ENCODE results near the gene CYTH4.

Gene CYTH4

DNA sequence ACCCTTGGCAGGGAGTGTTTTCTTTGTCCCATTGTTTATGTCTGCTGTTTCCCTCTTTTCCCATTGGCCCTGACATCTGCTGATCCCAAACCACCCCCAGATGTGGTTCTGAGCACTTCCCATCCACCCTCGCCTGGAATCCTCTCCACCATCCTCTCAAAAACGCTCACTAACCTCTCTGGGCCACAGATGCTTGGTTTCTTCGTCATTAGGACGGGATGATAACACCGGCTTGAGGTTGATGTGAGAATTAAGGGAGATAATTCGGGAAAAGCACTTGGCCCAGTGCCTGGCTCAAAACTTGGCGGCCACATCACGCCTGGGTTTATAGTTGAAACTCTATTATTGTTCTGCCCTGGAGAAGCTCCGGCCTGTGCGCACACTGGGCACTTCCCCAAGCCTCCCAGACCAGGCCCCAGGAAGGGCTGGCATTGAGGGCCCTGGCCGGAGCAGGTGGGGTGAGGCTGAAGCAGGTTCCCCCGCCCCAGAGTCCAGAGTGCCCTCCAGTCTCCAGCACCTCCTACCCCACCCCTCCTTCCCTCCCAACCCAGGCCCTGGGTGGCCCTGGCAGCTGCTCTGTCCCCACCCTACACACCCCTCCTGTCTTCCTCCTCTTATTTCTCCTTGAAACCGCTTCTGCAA, 63.7 kb downstream of the CYTH4 start:
- no peak for DNase-seq (ENCODE audit: low read depth)

DNA sequence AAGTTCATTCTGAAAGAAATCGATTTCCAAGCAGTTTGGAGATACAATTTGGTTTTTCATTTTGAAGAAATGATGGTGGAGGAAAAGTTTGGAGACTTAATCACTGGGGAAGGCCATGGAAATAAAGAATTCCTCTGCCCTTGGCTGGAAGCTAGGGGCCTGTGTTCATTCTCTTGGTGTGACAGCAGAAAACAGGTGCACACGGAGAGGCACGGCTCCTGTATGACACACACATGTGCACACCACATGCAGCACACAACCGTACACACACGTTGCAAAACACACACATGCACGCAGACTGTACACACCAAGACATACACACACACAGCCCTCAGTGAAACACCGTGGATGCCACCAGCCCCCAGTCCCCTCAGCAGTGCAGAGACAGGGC, 64.2 kb downstream of the CYTH4 start:
- DNase-seq (ENCODE audit: low read depth): no peak

DNA sequence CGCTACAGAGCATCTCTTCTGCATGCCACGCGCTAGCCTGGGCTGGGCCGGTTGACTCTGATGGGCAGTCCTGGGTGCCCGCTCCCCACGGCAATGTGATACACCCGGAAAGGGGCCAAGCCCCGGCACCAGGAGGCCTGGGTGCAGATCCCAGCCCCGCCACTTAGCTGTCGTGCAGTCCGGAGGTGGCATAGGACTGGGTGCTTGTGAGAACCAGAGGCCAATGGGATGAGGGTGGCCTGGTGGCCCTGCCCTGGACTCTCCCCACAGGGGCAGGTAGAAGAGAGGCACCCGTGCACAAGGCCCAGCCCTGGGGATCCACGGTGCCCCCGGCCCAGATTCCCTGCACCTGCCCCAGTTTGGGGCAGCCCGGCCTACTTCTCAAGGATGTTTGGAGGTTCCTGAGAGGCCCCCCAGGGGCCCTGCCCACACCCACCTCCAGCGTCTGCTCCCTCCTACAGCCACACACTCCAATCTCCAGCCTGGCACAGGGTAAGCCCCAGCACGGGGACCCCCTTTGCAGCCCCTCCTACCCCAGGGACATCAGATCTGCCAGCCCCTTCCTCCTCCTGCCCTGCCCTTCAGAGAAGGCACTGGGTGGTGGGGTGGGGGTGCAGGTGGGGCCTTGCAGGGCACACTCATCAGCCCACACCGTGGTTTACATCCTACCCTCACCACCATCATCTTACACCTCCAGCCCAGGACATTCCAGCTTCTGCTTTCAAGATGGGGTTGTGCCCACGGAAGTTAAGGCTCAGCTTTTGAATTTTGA, 66.9 kb downstream of the CYTH4 start:
- no peak for DNase-seq (ENCODE audit: low read depth)

DNA sequence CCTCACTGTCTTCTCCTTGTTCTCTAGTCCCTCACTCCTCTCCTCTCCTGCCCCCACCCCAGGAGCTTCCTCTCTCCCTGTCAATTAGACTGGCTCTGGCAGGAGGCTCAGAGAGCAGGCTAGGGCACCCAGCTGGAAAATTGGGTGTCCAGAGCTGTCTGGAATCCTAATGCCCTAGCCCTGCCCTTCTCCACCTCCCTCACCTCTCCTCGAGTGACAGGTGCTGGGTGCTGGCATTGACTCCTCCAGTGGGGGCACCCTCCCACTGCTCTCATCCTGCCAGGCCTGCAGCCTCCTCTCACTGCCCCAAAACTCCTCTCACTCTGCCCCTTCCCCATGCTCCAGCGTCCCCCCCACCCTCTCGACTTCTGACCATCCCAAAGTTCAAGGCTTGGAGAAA, 68.9 kb downstream of the CYTH4 start:
- no peak for DNase-seq (ENCODE audit: low read depth)

DNA sequence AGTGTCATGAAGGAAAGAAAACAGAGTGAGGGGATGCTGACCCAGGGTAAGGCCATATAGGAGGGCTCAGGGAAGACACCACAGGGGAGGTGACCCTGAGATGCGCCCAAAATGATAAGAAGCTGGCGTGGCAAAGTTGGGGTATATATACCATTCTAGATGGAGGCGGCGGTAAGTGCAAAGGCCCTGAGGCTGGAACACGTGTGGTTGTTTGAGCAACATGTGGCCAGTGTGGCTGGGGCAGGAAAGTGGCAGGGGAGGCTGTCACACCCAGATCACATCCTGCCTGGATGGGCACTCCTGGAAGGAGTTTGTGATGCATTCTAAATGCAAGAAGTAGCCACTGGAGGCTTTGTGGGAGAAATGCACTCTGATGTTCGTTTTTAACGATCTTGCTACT, 70.2 kb downstream of the CYTH4 start:
- DNase-seq (ENCODE audit: low read depth): no peak

DNA sequence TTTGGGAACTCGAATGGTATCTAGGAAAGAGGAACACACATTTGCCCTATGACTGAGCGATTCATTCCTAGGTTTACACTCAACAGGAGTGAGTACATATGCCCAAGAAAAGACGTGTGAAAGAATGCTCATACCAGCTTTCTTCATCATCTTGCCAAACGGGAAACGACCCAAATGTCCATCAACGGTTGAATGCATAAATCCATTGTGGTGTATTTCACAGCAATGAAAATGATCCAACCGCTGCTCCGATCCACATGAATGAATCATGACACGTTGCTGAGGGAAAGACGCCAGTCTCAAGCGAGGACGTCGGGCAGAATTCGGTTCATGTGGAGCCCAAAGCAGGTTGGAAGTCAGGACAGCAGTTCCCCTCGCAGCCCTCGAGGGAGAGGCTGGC, 71.5 kb downstream of the CYTH4 start:
- DNase-seq (ENCODE audit: low read depth): no peak

DNA sequence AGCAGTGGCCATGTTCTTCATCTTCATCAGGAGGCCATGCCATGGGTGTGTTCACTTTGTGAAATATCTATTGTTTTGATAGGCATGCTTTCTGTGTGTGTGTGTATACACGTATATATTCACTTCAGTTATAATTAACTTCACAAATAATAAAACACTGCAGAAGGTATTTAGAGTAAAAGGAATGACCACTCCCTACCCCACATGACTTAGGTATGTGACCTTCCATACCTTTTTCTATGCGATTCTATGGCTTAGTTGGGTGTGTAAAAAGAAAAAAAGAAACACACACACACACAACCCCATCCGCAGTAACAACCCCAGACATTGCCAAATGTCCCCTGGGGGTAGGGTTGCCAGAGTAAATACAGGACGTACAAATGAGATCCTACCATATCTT, 72.0 kb downstream of the CYTH4 start:
- no peak for DNase-seq (ENCODE audit: low read depth)

DNA sequence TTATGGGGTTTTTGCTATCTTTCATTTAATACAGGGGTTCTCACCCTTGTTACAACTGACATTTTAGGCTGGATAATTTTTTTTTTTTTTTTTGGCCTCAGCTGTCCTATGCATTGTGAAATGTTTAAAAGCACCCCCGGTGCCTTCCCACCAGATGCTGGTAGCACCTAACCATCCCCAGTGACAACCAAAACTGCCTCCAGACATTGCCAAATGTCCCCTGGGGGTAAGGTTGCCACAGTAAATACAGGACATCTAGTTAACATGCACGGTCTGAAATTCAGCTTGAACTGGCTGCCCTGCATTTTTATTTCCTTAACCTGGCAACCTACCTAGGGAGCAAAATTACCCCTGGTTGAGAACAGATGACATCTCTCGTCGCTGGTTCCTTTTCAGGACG, 72.4 kb downstream of the CYTH4 start:
- no peak for DNase-seq (ENCODE audit: low read depth)

DNA sequence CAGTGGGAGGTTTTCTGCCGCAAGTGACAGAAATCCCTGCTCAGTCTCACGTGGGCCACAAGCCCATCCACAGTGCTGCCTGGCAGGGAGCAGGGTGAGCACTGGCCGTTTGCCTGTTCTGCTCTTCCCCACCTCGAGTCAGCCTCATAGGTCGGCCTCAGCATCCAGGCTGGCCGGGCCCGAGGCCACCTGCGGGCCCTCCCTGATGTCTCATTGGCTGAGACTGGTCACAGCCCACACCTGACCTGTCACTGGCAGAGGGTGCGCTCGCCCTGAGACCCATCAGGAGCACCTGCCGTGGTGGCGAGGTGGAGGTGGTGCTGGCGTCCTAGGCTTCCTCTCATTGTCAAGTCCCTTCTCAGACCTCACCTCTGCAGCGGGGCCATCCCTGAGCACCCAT, 72.9 kb downstream of the CYTH4 start:
- DNase-seq (ENCODE audit: low read depth): no peak

DNA sequence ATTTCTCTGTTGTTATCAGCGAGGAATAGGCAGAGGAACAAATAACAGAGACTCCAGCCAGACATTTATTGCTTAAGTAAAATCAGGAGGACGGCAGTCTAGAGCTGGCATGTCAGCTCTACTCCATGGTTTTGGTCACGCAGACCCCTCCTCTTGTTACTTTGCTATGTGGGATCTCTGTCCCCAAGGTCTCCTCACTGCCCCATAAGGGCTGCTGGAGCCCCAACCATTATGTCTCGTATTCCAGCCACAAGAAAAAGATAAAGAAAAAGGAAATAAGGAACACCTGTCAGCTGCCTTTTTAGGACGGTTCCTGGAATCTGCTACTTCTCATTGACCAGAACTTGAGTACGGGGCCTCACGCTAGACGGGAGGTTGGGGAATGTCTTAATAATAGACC, 74.6 kb downstream of the CYTH4 start:
- no peak for DNase-seq (ENCODE audit: low read depth)

DNA sequence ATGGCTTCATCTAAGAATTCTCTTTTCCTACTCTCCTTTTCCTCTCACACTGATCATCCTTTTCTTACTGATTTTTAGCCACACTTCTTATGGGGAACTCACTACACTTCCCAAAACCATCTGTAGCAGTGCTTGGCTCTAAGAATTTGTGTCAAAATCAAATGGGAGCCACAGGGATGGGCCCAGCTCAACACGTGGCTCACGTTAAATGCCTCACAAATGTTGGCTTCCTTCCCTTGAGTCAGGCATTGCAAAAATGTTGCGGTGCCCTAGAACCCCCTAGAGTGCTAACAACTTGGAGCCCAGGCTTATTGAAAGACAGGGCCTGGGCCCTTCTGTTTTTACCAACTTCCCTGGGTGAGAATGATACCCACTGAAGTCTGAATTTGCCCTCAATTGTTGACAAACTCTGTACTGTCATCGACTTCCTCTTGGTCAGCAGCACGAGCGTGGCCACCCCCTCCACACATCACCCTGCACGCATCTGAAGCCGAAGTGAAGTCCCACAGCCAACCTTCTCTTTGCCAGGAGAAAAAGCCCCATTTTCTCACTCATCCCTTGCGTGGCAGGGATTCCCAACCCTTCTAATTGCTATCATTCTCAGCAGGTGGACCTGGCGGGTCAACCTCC, 75.3 kb downstream of the CYTH4 start:
- DNase-seq (ENCODE audit: low read depth): no peak

DNA sequence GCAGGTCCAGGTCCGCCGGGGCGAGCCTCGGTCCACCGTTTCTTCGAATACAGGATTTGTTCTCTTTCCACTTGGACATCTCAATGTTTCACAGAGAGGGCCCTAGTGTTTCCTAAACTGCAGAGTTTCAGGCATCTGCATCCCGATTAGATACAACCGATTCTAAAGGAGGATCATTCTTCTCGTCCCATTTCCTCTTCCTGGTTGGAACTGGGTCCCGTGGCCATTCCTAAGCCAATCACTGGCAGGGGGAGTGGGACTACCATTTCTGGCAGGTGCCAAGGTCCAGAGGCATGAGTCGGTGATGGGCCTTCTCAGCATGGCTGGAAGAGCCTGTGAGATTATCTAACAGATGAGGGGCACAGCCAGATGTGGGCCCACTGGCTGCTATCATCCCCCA, 76.1 kb downstream of the CYTH4 start:
- DNase-seq (ENCODE audit: low read depth): no peak

DNA sequence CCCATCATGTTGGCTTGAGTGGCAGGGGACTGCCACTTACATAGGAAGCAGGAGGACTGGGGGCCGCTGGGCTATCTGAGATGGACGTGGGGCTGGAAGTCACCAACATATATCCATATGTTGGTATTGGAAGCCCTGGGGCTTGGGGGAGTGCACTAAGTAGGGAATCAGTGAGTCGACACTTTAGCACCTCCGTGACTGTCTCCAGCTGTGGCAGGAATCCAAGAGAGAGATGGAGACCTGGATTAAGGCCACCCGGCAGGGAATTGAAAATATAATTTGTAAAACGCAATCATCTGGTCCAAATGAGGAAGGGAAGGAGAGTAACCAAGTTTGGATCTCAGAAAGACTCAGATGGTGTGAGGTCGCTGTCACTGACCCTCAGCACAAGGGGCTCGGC, 76.6 kb downstream of the CYTH4 start:
- no peak for DNase-seq (ENCODE audit: low read depth)

DNA sequence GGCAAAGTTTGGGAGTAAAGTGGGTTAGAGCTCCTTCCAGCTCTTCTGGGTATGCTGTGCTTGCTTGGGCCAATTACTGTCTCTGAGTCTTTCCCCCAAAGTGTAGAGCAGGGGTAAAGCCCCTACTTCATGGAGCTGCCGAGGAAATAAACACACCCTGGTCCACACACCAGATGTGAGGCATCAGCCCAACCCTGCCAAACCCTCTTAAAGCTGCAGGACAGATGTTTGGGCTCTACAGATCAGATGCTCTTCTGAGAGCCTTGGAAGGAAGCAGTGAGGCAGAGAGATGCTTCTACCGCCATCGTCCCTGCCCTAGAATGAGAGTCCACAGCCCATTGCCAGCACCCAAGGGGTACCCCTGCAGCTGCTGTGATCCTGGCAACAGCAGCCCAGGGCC, 80.3 kb downstream of the CYTH4 start:
- no peak for DNase-seq (ENCODE audit: low read depth)

DNA sequence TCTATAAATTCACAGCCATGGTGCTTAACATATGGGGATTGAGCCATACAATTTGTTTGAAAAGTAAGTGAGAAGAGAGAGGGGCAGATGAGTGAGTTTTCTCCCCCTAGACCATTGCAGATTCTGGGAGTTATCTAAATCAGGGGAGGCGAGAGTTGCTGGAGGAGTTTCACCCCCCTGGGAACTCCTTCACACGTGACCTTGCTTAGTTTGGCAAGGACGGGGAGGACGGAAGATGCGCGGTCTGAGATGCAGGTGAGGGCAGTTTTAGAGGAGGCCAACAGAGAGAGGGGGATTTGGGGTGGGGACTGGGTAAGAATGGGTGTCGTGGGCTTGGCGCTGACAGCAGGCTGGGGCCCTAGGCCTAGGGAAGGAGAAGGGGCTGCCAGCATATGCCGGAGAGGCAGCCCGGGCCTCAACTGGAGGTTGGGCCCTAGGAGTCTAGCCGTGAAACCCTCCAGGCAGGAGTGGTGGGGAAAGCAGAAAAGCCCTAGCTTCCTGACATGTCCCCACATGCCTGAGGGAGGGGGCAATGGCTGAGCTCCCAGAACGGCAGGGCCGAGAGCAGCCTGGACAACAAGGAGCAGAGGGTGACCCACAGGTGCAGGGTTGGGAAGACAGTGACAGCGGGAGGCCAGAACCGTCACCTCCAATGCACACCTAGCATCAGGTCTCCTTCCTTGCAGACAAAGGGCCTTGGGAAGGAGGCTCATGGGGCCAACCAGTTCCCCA, 81.1 kb downstream of the CYTH4 start:
- DNase-seq (ENCODE audit: low read depth): no peak
